ENCODE data around the gene MFSD11. TPM values are rescaled to one million over a fixed set of nuclear protein-coding genes. Genes with fewer than 3 reads are reported as not detected.

Gene MFSD11
- total RNA-seq, 2 experiments from 2014 or later = 17.0 to 17.6 TPM

DNA sequence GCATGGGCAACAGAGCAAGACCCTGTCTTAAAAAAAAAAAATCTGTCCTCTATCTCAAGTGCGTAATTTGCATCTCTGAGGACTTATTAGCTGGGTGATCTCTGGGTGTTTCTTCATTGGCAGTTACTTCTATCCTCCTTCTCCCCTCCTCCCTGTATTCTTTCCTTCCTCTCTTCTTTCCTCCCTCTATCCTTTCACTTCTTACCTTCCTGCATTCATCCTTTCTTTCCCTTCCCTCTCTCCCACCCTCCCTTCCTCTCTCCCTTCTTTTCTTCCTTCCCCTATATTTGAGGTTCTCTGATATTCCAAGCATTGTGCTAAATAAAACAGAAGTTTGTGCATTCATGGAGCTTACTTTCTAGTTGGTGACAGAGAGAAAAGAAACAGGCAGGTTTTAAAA is 10.7 kb downstream of the MFSD11 start:
- CTCF ChIA-PET = no interaction called here
- no peak for ATAC-seq
- no peak for DNase-seq
- POLR2A ChIA-PET = interaction anchor here (0.7 to 3.0 kb wide), 5 partner anchors 12 to 375 kb away, joined by 3 to 11 read pairs (median 3); partner anchors contain the start of gene SRSF2
- intact Hi-C loops (cut with micrococcal nuclease) = no loop called here
- H3K4me3 Mint-ChIP-seq = no peak overlapping the region
- H3K27me3 Mint-ChIP-seq = no peaks in the 10 kb centered on the region
- TF ChIP-seq, protein P1, sequence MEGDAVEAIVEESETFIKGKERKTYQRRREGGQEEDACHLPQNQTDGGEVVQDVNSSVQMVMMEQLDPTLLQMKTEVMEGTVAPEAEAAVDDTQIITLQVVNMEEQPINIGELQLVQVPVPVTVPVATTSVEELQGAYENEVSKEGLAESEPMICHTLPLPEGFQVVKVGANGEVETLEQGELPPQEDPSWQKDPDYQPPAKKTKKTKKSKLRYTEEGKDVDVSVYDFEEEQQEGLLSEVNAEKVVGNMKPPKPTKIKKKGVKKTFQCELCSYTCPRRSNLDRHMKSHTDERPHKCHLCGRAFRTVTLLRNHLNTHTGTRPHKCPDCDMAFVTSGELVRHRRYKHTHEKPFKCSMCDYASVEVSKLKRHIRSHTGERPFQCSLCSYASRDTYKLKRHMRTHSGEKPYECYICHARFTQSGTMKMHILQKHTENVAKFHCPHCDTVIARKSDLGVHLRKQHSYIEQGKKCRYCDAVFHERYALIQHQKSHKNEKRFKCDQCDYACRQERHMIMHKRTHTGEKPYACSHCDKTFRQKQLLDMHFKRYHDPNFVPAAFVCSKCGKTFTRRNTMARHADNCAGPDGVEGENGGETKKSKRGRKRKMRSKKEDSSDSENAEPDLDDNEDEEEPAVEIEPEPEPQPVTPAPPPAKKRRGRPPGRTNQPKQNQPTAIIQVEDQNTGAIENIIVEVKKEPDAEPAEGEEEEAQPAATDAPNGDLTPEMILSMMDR (IDR thresholded peaks at IDR 0.05) = no peak
- peaks cover 21% of the 10 kb centered on the region for H3K4me1 Mint-ChIP-seq (ENCODE audit: low read depth)
- H3K36me3 Mint-ChIP-seq (ENCODE audit: low read depth) = peaks cover 22% of the 10 kb centered on the region
- no peak overlapping the region for H3K27ac Mint-ChIP-seq
- H3K9me3 Mint-ChIP-seq = no peaks in the 10 kb centered on the region

DNA sequence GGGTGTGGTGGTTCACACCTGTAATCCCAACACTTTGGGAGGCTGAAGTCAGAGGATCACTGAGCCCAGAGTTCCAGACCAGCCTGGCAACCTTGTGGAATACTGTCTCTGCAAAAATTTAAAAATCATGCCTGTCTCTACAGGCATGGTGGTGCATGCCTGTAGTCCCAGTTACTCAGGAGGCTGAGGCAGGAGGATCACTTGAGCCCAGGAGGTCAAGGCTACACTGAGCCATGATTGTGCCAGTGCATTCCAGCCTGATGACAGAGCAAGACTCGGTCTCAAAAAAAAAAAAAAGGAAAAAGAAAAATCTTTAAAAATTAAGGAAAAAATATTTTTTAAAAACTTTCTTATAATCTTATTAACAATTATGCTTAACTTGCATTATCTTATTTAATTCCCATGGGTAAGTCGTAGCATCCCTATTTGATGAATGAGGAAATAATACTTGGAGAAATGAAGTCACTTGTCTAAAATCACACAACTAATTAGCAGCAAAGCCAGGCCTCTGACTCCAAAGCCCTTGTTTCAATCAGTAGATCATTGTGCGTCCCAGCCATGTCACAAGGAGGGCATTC is 13.6 kb downstream of the MFSD11 start:
- H3K9me3 Mint-ChIP-seq = no peaks in the 10 kb centered on the region
- H3K4me3 Mint-ChIP-seq = no peak overlapping the region
- intact Hi-C loops (cut with micrococcal nuclease) = no loop called here
- CTCF ChIA-PET = no interaction called here
- no peaks in the 10 kb centered on the region for H3K27me3 Mint-ChIP-seq
- peaks cover 15% of the 10 kb centered on the region for H3K36me3 Mint-ChIP-seq (ENCODE audit: low read depth)
- POLR2A ChIA-PET = interaction anchor here (1.0 to 3.2 kb wide), 4 partner anchors 8 to 185 kb away, joined by 4 to 38 read pairs (median 12); partner anchors contain the start of genes MFSD11 and SRSF2
- ATAC-seq (no peak), DNase-seq (no peak)
- TF ChIP-seq, protein P1 (IDR thresholded peaks at IDR 0.05) = no peak
- H3K4me1 Mint-ChIP-seq (ENCODE audit: low read depth) = peaks cover 18% of the 10 kb centered on the region
- no peak overlapping the region for H3K27ac Mint-ChIP-seq

DNA sequence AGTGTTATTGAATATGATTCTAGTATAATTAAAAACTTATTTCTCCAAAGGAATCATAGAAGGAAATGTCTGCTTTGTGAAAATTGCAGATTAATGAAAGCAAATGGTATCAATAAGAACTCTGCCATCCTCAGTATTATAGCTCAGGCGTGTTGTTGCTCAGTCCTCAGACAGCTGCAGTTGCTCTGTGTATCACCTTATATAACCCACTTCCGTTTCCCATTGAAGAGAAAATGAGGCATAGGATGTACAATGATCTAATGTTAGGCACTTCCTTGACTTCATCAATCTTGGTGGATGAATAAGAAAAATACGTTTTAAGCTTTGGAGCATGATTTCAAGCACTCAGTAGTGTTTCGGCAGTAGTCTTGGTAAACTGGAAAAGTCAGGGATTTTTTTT is 14.1 kb downstream of the MFSD11 start:
- ChIA-PET POLR2A (interaction anchor here (1.0 to 3.2 kb wide), 5 partner anchors 9 to 185 kb away, joined by 3 to 38 read pairs (median 5); partner anchors contain the start of genes MFSD11 and SRSF2), CTCF (no interaction called here)
- ATAC-seq (peak; percentile 48), DNase-seq (no peak)
- no peaks in the 10 kb centered on the region for H3K27me3 Mint-ChIP-seq
- peak overlapping the region; percentile 83 for H3K27ac Mint-ChIP-seq
- TF ChIP-seq, protein P1 (IDR thresholded peaks at IDR 0.05) = no peak
- H3K4me1 Mint-ChIP-seq (ENCODE audit: low read depth) = peaks cover 18% of the 10 kb centered on the region
- intact Hi-C loops (cut with micrococcal nuclease) = no loop called here
- peak overlapping the region; percentile 17 for H3K4me3 Mint-ChIP-seq
- H3K36me3 Mint-ChIP-seq (ENCODE audit: low read depth) = peaks cover 10% of the 10 kb centered on the region
- H3K9me3 Mint-ChIP-seq = no peaks in the 10 kb centered on the region

DNA sequence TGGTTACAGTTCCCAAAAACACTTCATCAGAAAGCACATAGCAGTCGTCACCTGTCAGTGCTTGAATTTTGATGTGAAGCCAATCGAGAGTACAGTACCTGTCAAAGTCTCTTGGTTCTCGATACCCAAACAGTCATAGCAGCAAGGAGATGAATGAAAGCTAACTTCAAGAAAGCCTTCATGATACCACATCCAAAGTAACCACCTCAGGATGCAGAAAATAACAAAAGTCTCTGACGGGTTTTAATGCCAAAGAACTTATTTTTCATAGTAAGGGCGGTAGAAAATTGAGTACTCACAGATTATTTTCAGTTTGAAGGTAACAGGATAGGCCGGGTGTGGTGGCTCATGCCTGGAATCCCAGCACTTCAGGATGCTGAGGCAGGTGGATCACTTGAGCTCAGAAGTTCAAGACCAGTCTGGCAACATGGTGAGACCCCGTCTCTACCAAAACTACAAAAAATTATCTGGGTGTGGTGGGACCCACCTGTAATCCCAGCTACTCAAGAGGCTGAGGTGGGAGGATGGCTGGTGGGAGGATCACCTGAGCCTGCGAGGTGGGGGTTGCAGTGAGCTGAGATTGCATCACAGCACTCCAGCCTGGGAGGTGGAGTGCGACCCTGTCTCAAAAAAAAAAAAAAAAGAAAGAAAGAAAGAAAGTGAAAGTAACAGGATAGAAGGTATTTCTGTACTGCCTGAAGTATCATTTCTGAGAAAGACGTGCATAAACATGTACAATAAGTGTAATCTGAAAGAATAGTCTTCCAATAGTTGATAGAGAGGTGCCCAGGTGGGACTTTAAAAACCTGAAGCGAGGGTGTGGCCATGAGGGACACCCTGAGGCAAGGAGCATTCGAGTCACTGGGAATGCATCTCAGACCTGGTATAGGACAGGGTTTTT is 15.4 kb downstream of the MFSD11 start:
- Mint-ChIP-seq H3K4me3 (peak overlapping the region; percentile 75), H3K9me3 (no peaks in the 10 kb centered on the region), H3K27me3 (no peaks in the 10 kb centered on the region), H3K4me1 (ENCODE audit: low read depth) (peaks cover 18% of the 10 kb centered on the region), H3K36me3 (ENCODE audit: low read depth) (peaks cover 15% of the 10 kb centered on the region), H3K27ac (peak overlapping the region; percentile 90)
- DNase-seq (no peak), ATAC-seq (peak; percentile 82)
- intact Hi-C loops (cut with micrococcal nuclease) = no loop called here
- CTCF ChIA-PET = no interaction called here
- TF ChIP-seq, protein P1 (IDR thresholded peaks at IDR 0.05) = no peak
- POLR2A ChIA-PET = interaction anchor here (0.6 to 3.2 kb wide), 9 partner anchors 10 to 375 kb away, joined by 3 to 38 read pairs (median 4); partner anchors contain the start of genes METTL23, MFSD11 and SRSF2
